MM.1S (cell line): Measurements from ENCODE around the gene MLXIPL.

Source experiments
- DNase-seq: peaks from one replicate; pipeline ENCODE4 v3.0.0-alpha.2; 2015
- H2AFZ ChIP-seq: fragments of 300-600 bp; sonication (generic); 2 replicates; pipeline ENCODE4 v1.6.0; 2016; ENCODE audit warnings: antibody characterized with exemption, low read length
- H3F3A ChIP-seq: fragments of 300-600 bp; sonication (generic); 2 replicates; pipeline ENCODE4 v1.6.1; 2016; ENCODE audit warnings: mild to moderate bottlenecking, antibody characterized with exemption, low read length, moderate library complexity, mixed read lengths; ENCODE audit not compliant: insufficient read depth
- H3K27ac ChIP-seq: fragments of 300-600 bp; sonication (generic); 2 replicates; pipeline ENCODE4 v1.5.1; 2016; ENCODE audit warnings: mild to moderate bottlenecking, low read length
- H3K27me3 ChIP-seq: fragments of 300-600 bp; sonication (generic); replicated peaks from 2 replicates; pipeline ENCODE4 v1.6.0; 2016; ENCODE audit warnings: low read length; ENCODE audit not compliant: insufficient read depth
- H3K36me3 ChIP-seq: fragments of 300-600 bp; sonication (generic); replicated peaks from 2 replicates; pipeline ENCODE4 v1.6.1; 2016; ENCODE audit warnings: mild to moderate bottlenecking, low read length, mixed read lengths; ENCODE audit not compliant: insufficient read depth
- H3K4me1 ChIP-seq: fragments of 300-600 bp; sonication (generic); 2 replicates; pipeline ENCODE4 v1.6.1; 2016; ENCODE audit warnings: low read length, mixed read lengths
- H3K4me2 ChIP-seq: fragments of 300-600 bp; sonication (generic); 2 replicates; pipeline ENCODE4 v1.6.0; 2016; ENCODE audit warnings: low read depth, low read length
- H3K4me3 ChIP-seq: fragments of 300-600 bp; sonication (generic); 2 replicates; pipeline ENCODE4 v1.5.1; 2016; ENCODE audit warnings: low read length, mixed read lengths
- H3K79me2 ChIP-seq: fragments of 300-600 bp; sonication (generic); 2 replicates; pipeline ENCODE4 v1.6.1; 2016; ENCODE audit warnings: mixed run types, low read length, mixed read lengths
- H3K9ac ChIP-seq: fragments of 300-600 bp; sonication (generic); 2 replicates; pipeline ENCODE4 v1.6.1; 2016; ENCODE audit warnings: low read length, mixed read lengths
- H3K9me2 ChIP-seq: fragments of 300-600 bp; sonication (generic); replicated peaks from 2 replicates; pipeline ENCODE4 v1.6.1; 2016; ENCODE audit warnings: mild to moderate bottlenecking, low read length, mixed read lengths; ENCODE audit not compliant: insufficient read depth
- H3K9me3 ChIP-seq: fragments of 300-600 bp; sonication (generic); replicated peaks from 2 replicates; pipeline ENCODE4 v1.6.1; 2016; ENCODE audit warnings: mild to moderate bottlenecking, low read length, mixed read lengths; ENCODE audit not compliant: insufficient read depth
- H4K20me1 ChIP-seq: fragments of 300-600 bp; sonication (generic); 2 replicates; pipeline ENCODE4 v1.6.1; 2016; ENCODE audit warnings: mild to moderate bottlenecking, low read length, moderate library complexity, mixed read lengths; ENCODE audit not compliant: insufficient read depth
- EZH2 ChIP-seq: fragments of 300-600 bp; sonication (generic); optimal IDR thresholded peaks from 2 replicates; pipeline ENCODE3; 2017; ENCODE audit warnings: low read depth, mild to moderate bottlenecking, antibody characterized with exemption, low read length, mixed read lengths
- EZH2phosphoT487 ChIP-seq: fragments of 300-600 bp; sonication (generic); IDR thresholded peaks from 2 replicates; pipeline ENCODE4 v1.6.1; 2018; ENCODE audit warnings: antibody characterized with exemption, low read length
- TF ChIP-seq, protein P1 (sequence below): fragments of 300-600 bp; sonication (generic); IDR thresholded peaks from 2 replicates; pipeline ENCODE4 v1.5.1; 2016; ENCODE audit warnings: antibody characterized with exemption, low read length, mixed read lengths

MLXIPL gene

DNA sequence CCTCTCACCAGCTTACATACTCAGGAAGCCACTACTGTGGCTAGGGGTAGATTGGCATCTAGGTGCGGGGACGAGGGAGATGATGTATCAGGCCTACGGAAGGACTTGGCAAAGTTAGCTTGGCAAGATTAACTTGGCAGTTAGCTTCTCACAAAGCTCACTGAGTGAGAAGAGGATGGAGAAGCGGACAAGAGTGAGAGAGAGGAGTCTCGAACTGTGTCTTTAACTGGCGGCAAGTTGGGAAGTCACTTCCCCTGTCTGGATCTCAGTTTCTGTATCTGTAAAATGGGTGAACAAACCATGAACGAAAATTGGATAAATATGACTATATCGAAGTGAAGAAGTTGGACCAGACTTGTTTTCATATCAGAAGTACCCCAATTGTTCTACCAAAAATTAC is 9.5 kb upstream of the MLXIPL start:
- H3K4me2 ChIP-seq = no peak overlapping the region

DNA sequence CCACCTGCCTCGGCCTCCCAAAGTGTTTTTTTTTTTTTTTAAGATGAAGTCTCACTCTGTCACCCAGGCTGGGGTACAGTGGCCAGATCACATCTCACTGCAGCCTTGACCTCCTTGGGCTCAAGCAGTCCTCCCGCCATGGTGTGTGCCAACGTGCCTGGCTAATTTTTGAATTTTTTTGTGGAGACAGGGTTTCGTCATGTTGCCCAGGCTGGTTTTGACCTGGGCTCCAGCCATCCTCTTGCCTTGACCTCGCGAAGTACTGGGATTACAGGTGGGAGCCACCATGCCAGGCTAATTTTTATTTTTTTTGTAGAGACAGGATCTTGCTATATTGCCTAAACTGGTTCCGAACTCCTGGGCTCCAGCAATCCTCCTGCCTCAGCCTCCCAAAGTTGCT is 9.0 kb upstream of the MLXIPL start:
- Histone ChIP-seq H3K9ac (no peak overlapping the region), H3K27me3 (peaks cover 35% of the 10 kb centered on the region), H3F3A (no peaks in the 10 kb centered on the region), H3K4me3 (no peak overlapping the region), H3K4me2 (no peak overlapping the region), H3K27ac (no peak overlapping the region), H3K9me3 (no peaks in the 10 kb centered on the region), H2AFZ (no peak overlapping the region), H3K9me2 (no peaks in the 10 kb centered on the region), H3K79me2 (no peaks in the 10 kb centered on the region), H4K20me1 (no peaks in the 10 kb centered on the region), H3K4me1 (no peaks in the 10 kb centered on the region), H3K36me3 (no peaks in the 10 kb centered on the region)
- DNase-seq = no peak
- TF ChIP-seq EZH2phosphoT487 (no peak), EZH2 (no peak)
- TF ChIP-seq, protein P1, sequence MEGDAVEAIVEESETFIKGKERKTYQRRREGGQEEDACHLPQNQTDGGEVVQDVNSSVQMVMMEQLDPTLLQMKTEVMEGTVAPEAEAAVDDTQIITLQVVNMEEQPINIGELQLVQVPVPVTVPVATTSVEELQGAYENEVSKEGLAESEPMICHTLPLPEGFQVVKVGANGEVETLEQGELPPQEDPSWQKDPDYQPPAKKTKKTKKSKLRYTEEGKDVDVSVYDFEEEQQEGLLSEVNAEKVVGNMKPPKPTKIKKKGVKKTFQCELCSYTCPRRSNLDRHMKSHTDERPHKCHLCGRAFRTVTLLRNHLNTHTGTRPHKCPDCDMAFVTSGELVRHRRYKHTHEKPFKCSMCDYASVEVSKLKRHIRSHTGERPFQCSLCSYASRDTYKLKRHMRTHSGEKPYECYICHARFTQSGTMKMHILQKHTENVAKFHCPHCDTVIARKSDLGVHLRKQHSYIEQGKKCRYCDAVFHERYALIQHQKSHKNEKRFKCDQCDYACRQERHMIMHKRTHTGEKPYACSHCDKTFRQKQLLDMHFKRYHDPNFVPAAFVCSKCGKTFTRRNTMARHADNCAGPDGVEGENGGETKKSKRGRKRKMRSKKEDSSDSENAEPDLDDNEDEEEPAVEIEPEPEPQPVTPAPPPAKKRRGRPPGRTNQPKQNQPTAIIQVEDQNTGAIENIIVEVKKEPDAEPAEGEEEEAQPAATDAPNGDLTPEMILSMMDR = no peak

More for the DNA sequence above, 9.5 kb upstream of the MLXIPL start:
- Histone ChIP-seq H3K27ac (no peak overlapping the region), H4K20me1 (no peaks in the 10 kb centered on the region), H3K9me3 (no peaks in the 10 kb centered on the region), H3K36me3 (no peaks in the 10 kb centered on the region), H2AFZ (no peak overlapping the region), H3K9ac (no peak overlapping the region), H3K9me2 (no peaks in the 10 kb centered on the region), H3F3A (no peaks in the 10 kb centered on the region), H3K4me1 (no peaks in the 10 kb centered on the region), H3K79me2 (no peaks in the 10 kb centered on the region), H3K4me3 (no peak overlapping the region), H3K27me3 (peaks cover 30% of the 10 kb centered on the region)
- TF ChIP-seq EZH2 (no peak), EZH2phosphoT487 (no peak)
- TF ChIP-seq, protein P1 = no peak
- no peak for DNase-seq

DNA sequence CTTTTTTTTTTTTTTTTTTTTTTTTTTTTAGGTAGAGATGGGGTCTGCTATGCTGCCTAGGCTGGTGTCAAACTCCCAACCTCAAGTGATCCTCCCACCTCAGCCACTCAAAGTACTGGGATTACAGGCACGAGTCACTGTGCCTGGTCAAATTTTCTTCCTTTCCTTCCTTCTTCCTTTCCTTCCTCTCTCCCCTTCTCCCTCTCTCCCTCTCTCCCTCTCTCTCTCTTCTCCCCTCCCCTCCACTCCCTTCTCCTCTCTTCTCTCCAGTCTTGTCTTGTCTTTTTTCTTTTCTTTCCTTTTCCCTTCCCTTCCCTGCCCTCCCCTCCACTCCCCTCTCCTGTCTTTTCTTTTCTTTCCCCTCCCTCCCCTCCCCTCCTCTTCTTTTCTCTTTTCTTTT is 7.2 kb upstream of the MLXIPL start:
- no peak for DNase-seq
- Histone ChIP-seq H2AFZ (no peak overlapping the region), H3K4me3 (no peak overlapping the region), H3K27ac (no peak overlapping the region), H3F3A (no peaks in the 10 kb centered on the region), H3K9ac (no peak overlapping the region), H4K20me1 (no peaks in the 10 kb centered on the region), H3K9me3 (no peaks in the 10 kb centered on the region), H3K36me3 (no peaks in the 10 kb centered on the region), H3K79me2 (no peaks in the 10 kb centered on the region), H3K9me2 (no peaks in the 10 kb centered on the region), H3K4me2 (no peak overlapping the region), H3K27me3 (peaks cover 41% of the 10 kb centered on the region), H3K4me1 (no peaks in the 10 kb centered on the region)
- no peak for TF ChIP-seq EZH2phosphoT487

DNA sequence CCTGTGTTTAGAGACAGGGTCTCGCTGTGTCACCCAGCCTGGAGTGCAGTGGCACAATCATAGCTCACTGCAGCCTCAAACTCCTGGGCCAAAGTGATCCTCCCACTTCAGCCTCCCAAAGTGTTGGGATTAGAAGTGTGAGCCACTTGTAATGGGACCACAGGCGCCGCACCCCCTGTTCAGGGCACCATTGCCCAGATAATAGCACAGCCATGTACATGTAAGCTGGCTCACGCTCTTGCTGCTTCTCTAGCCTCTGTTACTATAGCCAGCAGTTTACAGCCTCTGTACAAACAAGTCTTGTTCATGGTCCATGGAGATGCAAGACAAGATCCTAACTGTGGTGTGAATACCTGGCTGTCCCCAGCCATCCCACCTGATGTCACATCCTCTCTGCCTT is 4.2 kb upstream of the MLXIPL start:
- Histone ChIP-seq H3K4me3 (no peak overlapping the region), H3K9me3 (no peaks in the 10 kb centered on the region), H3K36me3 (no peaks in the 10 kb centered on the region), H3K27ac (no peak overlapping the region), H3K4me2 (no peak overlapping the region), H3K9ac (no peak overlapping the region), H3K4me1 (no peaks in the 10 kb centered on the region), H2AFZ (no peak overlapping the region), H4K20me1 (no peaks in the 10 kb centered on the region), H3F3A (no peaks in the 10 kb centered on the region), H3K79me2 (no peaks in the 10 kb centered on the region), H3K27me3 (peaks cover 50% of the 10 kb centered on the region), H3K9me2 (no peaks in the 10 kb centered on the region)
- TF ChIP-seq, protein P1 = no peak
- TF ChIP-seq EZH2phosphoT487 (no peak), EZH2 (no peak)
- DNase-seq = no peak
